ENCODE measurements around the gene KCNIP4.

DNA sequence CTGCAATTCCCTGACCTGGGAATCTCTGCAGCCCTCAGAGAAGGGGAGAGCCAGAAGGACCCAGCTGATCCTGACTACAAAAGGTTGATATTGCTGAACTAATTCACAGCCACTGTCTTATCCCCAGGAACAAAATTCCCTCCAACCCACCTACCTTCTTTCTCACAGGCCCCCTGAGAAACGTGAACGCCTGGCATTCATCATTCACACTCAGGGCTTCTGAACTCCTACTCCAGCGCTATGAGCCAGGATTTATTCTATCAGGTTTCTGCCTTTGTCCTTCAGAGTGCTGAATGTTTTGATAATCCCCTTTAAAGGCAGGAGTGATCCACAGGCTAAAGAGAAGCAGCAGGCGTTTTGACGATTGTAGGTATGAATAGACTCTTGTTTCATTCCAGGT, 76.5 kb downstream of the KCNIP4 start:
- TF ChIP-seq RFX5 (IDR thresholded peaks at IDR 0.05; ENCODE audit: low read depth, low read length) (no peak), NFE2L2 (IDR thresholded peaks at IDR 0.05; ENCODE audit: low read depth, low read length) (no peak), POLR2A (IDR thresholded peaks at IDR 0.05; ENCODE audit: low read depth, low read length) (no peak), MAFK (IDR thresholded peaks at IDR 0.05; ENCODE audit: low read depth, low read length) (no peak), MXI1 (IDR thresholded peaks at IDR 0.05; ENCODE audit: borderline replicate concordance, low read depth, low read length) (no peak), CEBPB (IDR thresholded peaks at IDR 0.05; ENCODE audit: low read depth, low read length) (no peak), CHD1 (IDR thresholded peaks at IDR 0.05; ENCODE audit: low read depth, low read length) (no peak), FOS (IDR thresholded peaks at IDR 0.05; ENCODE audit: low read depth, low read length) (no peak), RAD21 (IDR thresholded peaks at IDR 0.05; ENCODE audit: low read length) (no peak), BHLHE40 (IDR thresholded peaks at IDR 0.05; ENCODE audit: low read depth, low read length) (no peak), RCOR1 (IDR thresholded peaks at IDR 0.05; ENCODE audit: insufficient replicate concordance, low read length) (no peak), SMC3 (IDR thresholded peaks at IDR 0.05; ENCODE audit: low read depth, low read length) (no peak)
- TF ChIP-seq, protein P1, sequence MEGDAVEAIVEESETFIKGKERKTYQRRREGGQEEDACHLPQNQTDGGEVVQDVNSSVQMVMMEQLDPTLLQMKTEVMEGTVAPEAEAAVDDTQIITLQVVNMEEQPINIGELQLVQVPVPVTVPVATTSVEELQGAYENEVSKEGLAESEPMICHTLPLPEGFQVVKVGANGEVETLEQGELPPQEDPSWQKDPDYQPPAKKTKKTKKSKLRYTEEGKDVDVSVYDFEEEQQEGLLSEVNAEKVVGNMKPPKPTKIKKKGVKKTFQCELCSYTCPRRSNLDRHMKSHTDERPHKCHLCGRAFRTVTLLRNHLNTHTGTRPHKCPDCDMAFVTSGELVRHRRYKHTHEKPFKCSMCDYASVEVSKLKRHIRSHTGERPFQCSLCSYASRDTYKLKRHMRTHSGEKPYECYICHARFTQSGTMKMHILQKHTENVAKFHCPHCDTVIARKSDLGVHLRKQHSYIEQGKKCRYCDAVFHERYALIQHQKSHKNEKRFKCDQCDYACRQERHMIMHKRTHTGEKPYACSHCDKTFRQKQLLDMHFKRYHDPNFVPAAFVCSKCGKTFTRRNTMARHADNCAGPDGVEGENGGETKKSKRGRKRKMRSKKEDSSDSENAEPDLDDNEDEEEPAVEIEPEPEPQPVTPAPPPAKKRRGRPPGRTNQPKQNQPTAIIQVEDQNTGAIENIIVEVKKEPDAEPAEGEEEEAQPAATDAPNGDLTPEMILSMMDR (conservative IDR thresholded peaks at IDR 0.05; ENCODE audit: low read depth, low read length): no peak
